Right lobe of liver (tissue), 6 donors: ENCODE measurements around the gene EML4. TPM values are rescaled to one million over a fixed set of nuclear protein-coding genes. Genes with fewer than 3 reads are reported as not detected.
"Not testable (repeated sequence)": the region's sequence is repeated elsewhere in the genome, so short reads cannot be mapped to it uniquely, and the experiment has no call there.

Experiments used
- ATAC-seq, 4 donors: fragments of 200-7000 bp; cut with Tn5 transposase; one replicate each; pipeline ENCODE4 v1.9.1; 2020; ENCODE audit warnings: mild to moderate bottlenecking in 4 of 4, moderate library complexity in 4 of 4
- DNase-seq, 3 donors: peaks; one replicate each; pipeline ENCODE4 v3.0.0-alpha.2; 2020
- H3K27ac ChIP-seq, 3 donors: fragments of 200-600 bp; one replicate each; pipeline ENCODE4 v1.8.0; 2022
- H3K27me3 ChIP-seq, 2 donors: fragments of 200-600 bp; one replicate each; pipeline ENCODE4 v1.8.0; 2022
- H3K36me3 ChIP-seq, 4 donors: fragments of 200-600 bp; sonication (generic) in 1 of 4; one replicate each; pipeline versions ENCODE4 v1.5.1 to v1.8.0; 2017 to 2022; ENCODE audit warnings: control low read depth in 1 of 4
- H3K4me1 ChIP-seq, 4 donors: fragments of 200-600 bp; sonication (generic) in 1 of 4; one replicate each; pipeline versions ENCODE4 v1.5.1 to v1.8.0; 2017 to 2022; ENCODE audit warnings: control low read depth in 1 of 4
- H3K4me3 ChIP-seq, 3 donors: fragments of 200-600 bp; one replicate each; pipeline ENCODE4 v1.8.0; 2022
- H3K9me3 ChIP-seq, 4 donors: fragments of 200-600 bp; sonication (generic) in 1 of 4; one replicate each; pipeline versions ENCODE4 v1.5.1 to v1.8.0; 2017 to 2022; ENCODE audit warnings: control low read depth in 1 of 4
- CTCF ChIP-seq, 4 donors: fragments of 200-600 bp in 3 of 4; fragments of 450-650 bp in 1 of 4; IDR thresholded peaks; one replicate each; pipeline versions ENCODE4 v1.5.1 to v1.8.0; 2016 to 2022; ENCODE audit warnings: antibody characterized with exemption in 4 of 4, mild to moderate bottlenecking in 2 of 4
- POLR2A ChIP-seq: fragments of 450-650 bp; IDR thresholded peaks from one replicate; pipeline ENCODE4 v1.6.1; 2017; ENCODE audit warnings: antibody characterized with exemption, mild to moderate bottlenecking
- WGBS: methylation state at CpG from one replicate; pipeline ENCODE4 v1.1.6; 2018; ENCODE audit warnings: low coverage, low lambda C conversion rate; ENCODE audit not compliant: insufficient coverage; ENCODE audit errors: missing lambda C conversion rate; 5-methylcytosine and 5-hydroxymethylcytosine counted together
- intact Hi-C, 2 donors: fragments of 100-400 bp; cut with DNase I; formaldehyde crosslinking; loops; one replicate each; pipeline versions ENCODE4 v1.11.2 to v1.14.1; 2022
- total RNA-seq, 6 experiments: library from RNA; depleted of rRNA in 2 of 6; stranded (reverse); fragments of >200 nt in 2 of 6; fragmentation: NEBNext Ultra II Directional in 3 of 6; extraction: Animal tissue kit (Norgen Biotek cat#: 25700) in 3 of 6; gene quantifications; one replicate each; pipeline versions ENCODE4 v1.1.0 to v1.2.4, GENCODE V29; 2016 to 2023
- donor health status: DM: no; HTN: yes; CAD: no.
- donor health status: DM: no; HTN: no; CAD: no.
- donor health status: DM: no; HTN: no; CAD: no.
- donor health status: DM: no; HTN: yes; CAD: no.
- donor health status: DM: no; HTN: yes; CAD: no.

EML4 gene
- total RNA-seq, 6 experiments from 2014 or later: 28.3 to 55.7 (median 36.7) TPM

GRCh38 chr2:42133771-42134195 lies 35.4 kb upstream of the EML4 start:
- peaks cover 0 to 20% (median 8%) of the 10 kb centered on the region in 4 donors for H3K4me1 ChIP-seq

GRCh38 chr2:42134401-42134932 lies 34.7 kb upstream of the EML4 start:
- H3K4me3 ChIP-seq, H3K9me3 ChIP-seq, H3K36me3 ChIP-seq, ATAC-seq, intact Hi-C loops, H3K27ac ChIP-seq, H3K27me3 ChIP-seq, DNase-seq: not testable (repeated sequence)
- H3K4me1 ChIP-seq: peaks cover 0 to 20% (median 8%) of the 10 kb centered on the region in 4 donors
- WGBS: 92% methylated on average over 10 of the region's 10 CpGs

More at GRCh38 chr2:42133771-42134195, 35.4 kb upstream of the EML4 start:
- WGBS: 80% methylated on average over 7 of the region's 11 CpGs
- H3K4me3 ChIP-seq: no peak overlapping the region
- intact Hi-C loops: no loop called here
- no peak for ATAC-seq
- no peaks in the 10 kb centered on the region for H3K27me3 ChIP-seq
- no peaks in the 10 kb centered on the region for H3K36me3 ChIP-seq
- TF ChIP-seq CTCF (IDR thresholded peaks at IDR 0.05): no peak
- no peak for TF ChIP-seq POLR2A
- no peaks in the 10 kb centered on the region for H3K9me3 ChIP-seq
- no peak for DNase-seq
- H3K27ac ChIP-seq: peak overlapping the region; percentile 11 to 94 (median 79)

- DNase-seq (no peak), ATAC-seq (peak in 1 of 4 donors; percentile 7)
- Histone ChIP-seq H3K4me1 (peaks cover 0 to 20% (median 8%) of the 10 kb centered on the region in 4 donors), H3K27me3 (no peaks in the 10 kb centered on the region), H3K9me3 (no peaks in the 10 kb centered on the region), H3K4me3 (no peak overlapping the region), H3K27ac (peak overlapping the region in 1 of 3 donors; percentile 37), H3K36me3 (no peaks in the 10 kb centered on the region)
- intact Hi-C loops: no loop called here
- WGBS: 80% methylated on average over 1 of the region's 4 CpGs
- no peak for TF ChIP-seq CTCF (IDR thresholded peaks at IDR 0.05)
- no peak for TF ChIP-seq POLR2A
Measured at GRCh38 chr2:42135381-42136312, 33.5 kb upstream of the EML4 start.

- peak overlapping the region in 1 of 3 donors; percentile 29 for H3K27ac ChIP-seq
- H3K4me3 ChIP-seq: no peak overlapping the region
- no peak for ATAC-seq
- TF ChIP-seq POLR2A: no peak
- TF ChIP-seq CTCF (IDR thresholded peaks at IDR 0.05): no peak
- no peaks in the 10 kb centered on the region for H3K36me3 ChIP-seq
- no peaks in the 10 kb centered on the region for H3K9me3 ChIP-seq
- no peaks in the 10 kb centered on the region for H3K27me3 ChIP-seq
- peaks cover 0 to 28% (median 11%) of the 10 kb centered on the region in 4 donors for H3K4me1 ChIP-seq
- WGBS: 78% methylated on average over 2 of the region's 2 CpGs
- DNase-seq: no peak
- intact Hi-C loops: no loop called here
Measured at GRCh38 chr2:42136782-42137124, 32.4 kb upstream of the EML4 start.
